Activated CD4-positive, alpha-beta memory T cell treated with anti-CD3 and anti-CD28 coated beads, Interleukin-2, amount 10 ng/mL, durations not matched to agents 7 days and 5 days (primary cell): ENCODE data around the gene CNDP2. TPM values are rescaled to one million over a fixed set of nuclear protein-coding genes. Genes with fewer than 3 reads are reported as not detected.

Experiments
- CTCF ChIA-PET: fragments of 350-600 bp; sonication (Branson Sonifier 250); formaldehyde crosslinking; loops from one replicate; lab custom pipeline; 2021; ENCODE audit warnings: antibody characterized with exemption, inconsistent platforms; lab: Charles Lee
- POLR2A ChIA-PET: fragments of 350-600 bp; sonication (Branson Sonifier 250); formaldehyde crosslinking; loops from one replicate; lab custom pipeline; 2021; ENCODE audit warnings: antibody characterized with exemption; lab: Charles Lee
- DNase-seq: peaks from one replicate; pipeline ENCODE4 v3.0.0-alpha.2; 2020
- H3K27ac Mint-ChIP-seq: one replicate; pipeline ENCODE4 v1.8.0; 2021; ENCODE audit warnings: mild to moderate bottlenecking, mixed read lengths
- H3K27me3 Mint-ChIP-seq: one replicate; pipeline ENCODE4 v1.8.0; 2021; ENCODE audit warnings: mixed read lengths
- H3K36me3 Mint-ChIP-seq: one replicate; pipeline ENCODE4 v1.8.0; 2021; ENCODE audit warnings: low read depth, mixed read lengths
- H3K4me1 Mint-ChIP-seq: one replicate; pipeline ENCODE4 v1.8.0; 2021; ENCODE audit warnings: mixed read lengths
- H3K4me3 Mint-ChIP-seq: one replicate; pipeline ENCODE4 v1.8.0; 2021; ENCODE audit warnings: mild to moderate bottlenecking, mixed read lengths
- H3K9me3 Mint-ChIP-seq: one replicate; pipeline ENCODE4 v1.8.0; 2021; ENCODE audit warnings: mixed read lengths
- total RNA-seq, 2 experiments: library from RNA; stranded (reverse); gene quantifications; one replicate each; pipeline ENCODE4 v1.2.3, GENCODE V29; 2021

CNDP2 gene
- total RNA-seq, 2 experiments from 2014 or later = 141 to 143 TPM

DNA sequence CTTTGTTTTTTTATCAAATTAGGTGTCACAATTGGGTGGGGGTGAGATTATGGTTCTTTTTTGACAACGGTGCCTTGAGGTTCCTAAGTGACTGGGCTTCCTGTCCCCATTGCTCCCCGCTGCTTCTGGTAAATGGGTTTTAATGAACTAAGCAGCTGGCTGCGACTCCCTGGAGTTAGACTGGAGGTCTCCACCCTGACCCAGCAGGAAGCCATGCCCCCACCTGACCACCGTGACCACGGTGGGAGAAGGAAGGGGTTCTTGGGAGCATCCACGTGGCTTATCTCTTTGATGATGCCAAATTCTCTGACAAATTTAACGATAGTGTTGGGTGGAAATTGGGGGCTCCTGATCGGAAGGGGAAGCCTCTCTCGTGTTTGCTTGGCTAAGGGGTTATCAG, 12.2 kb downstream of the CNDP2 start:
- POLR2A ChIA-PET = interaction anchor here (2.8 kb wide), 1 partner anchor 12 kb away, joined by 9 read pairs; the partner anchor contains the start of gene CNDP2
- Mint-ChIP-seq H3K9me3 (no peaks in the 10 kb centered on the region), H3K27me3 (no peaks in the 10 kb centered on the region), H3K27ac (no peak overlapping the region), H3K4me1 (no peaks in the 10 kb centered on the region), H3K36me3 (peaks cover 66% of the 10 kb centered on the region), H3K4me3 (no peak overlapping the region)
- CTCF ChIA-PET = no interaction called here
- no peak for DNase-seq

- Mint-ChIP-seq H3K36me3 (peaks cover 62% of the 10 kb centered on the region), H3K27me3 (no peaks in the 10 kb centered on the region), H3K9me3 (no peaks in the 10 kb centered on the region), H3K4me1 (no peaks in the 10 kb centered on the region), H3K27ac (no peak overlapping the region), H3K4me3 (no peak overlapping the region)
- no peak for DNase-seq
- ChIA-PET CTCF (interaction anchor here (1.2 kb wide), 1 partner anchor 43 kb away, joined by 3 read pairs; no protein-coding TSS in a partner anchor), POLR2A (interaction anchor here (2.8 kb wide), 1 partner anchor 12 kb away, joined by 9 read pairs; the partner anchor contains the start of gene CNDP2)
Measured at GRCh38 chr18:74508821-74509225, 12.7 kb downstream of the CNDP2 start.

DNA sequence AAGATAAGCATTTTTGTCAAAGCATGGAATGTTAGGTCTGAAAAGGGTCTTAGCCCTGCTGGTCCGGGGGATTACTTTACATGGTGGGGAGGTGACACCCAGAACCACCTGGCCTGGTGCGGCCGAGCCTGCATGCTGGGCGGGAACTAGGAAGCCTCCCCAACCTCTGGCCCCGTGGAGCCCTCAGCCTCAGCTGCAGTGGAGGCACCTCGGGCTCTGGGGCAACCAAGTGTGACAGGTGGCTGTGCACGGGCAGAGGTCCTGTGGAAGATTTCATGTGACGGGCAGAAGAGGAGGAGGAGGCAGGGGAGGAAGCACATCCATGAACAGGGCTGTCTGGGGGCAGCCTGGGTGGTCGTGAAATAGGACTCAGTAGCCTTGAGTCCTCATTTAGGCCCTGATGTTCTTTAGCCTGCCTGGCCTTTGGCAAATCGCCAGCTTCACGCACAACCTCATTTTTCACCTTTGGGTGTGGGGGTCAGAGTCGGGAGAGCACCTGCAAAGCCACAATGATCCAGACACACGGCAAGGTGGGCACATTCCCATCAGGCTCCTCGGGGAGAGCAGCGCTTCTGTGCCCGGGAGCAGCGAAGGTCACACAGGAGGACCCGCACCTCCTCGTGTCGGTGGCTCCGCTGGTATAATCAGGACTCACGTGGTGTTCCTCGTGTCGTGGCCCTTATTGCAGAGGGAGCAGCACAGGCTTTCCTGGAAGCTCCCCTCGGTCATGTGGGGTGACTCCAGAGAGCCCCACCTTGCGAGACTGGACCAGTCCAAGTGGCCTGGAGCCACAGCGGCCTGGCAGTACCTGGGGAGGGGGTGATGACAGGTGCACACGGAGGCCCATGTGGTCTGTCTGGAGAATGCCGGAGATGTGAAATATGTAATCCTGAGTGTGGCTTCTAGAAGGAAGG, 13.9 kb downstream of the CNDP2 start:
- CTCF ChIA-PET = interaction anchor here (1.2 kb wide), 1 partner anchor 42 kb away, joined by 3 read pairs; no protein-coding TSS in a partner anchor
- no peak overlapping the region for H3K4me3 Mint-ChIP-seq
- no peak for DNase-seq
- H3K9me3 Mint-ChIP-seq = no peaks in the 10 kb centered on the region
- POLR2A ChIA-PET = interaction anchor here (1.5 kb wide), 1 partner anchor 10 kb away, joined by 5 read pairs; no protein-coding TSS in a partner anchor
- no peak overlapping the region for H3K27ac Mint-ChIP-seq
- no peaks in the 10 kb centered on the region for H3K27me3 Mint-ChIP-seq
- H3K4me1 Mint-ChIP-seq = no peaks in the 10 kb centered on the region
- H3K36me3 Mint-ChIP-seq = peaks cover 64% of the 10 kb centered on the region

DNA sequence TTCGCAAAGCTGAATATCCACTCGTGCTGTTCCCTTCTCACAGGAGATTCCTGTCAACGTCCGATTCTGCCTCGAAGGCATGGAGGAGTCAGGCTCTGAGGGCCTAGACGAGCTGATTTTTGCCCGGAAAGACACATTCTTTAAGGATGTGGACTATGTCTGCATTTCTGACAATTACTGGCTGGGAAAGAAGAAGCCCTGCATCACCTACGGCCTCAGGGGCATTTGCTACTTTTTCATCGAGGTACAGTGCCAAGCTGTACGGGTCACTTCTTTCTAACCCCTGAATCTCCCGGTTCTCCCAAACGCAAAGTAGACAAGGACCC, 14.6 kb downstream of the CNDP2 start:
- peaks cover 60% of the 10 kb centered on the region for H3K36me3 Mint-ChIP-seq
- H3K27ac Mint-ChIP-seq = no peak overlapping the region
- no peaks in the 10 kb centered on the region for H3K4me1 Mint-ChIP-seq
- POLR2A ChIA-PET = interaction anchor here (1.5 kb wide), 1 partner anchor 11 kb away, joined by 5 read pairs; no protein-coding TSS in a partner anchor
- H3K9me3 Mint-ChIP-seq = no peaks in the 10 kb centered on the region
- DNase-seq = no peak
- CTCF ChIA-PET = no interaction called here
- no peak overlapping the region for H3K4me3 Mint-ChIP-seq
- H3K27me3 Mint-ChIP-seq = no peaks in the 10 kb centered on the region

DNA sequence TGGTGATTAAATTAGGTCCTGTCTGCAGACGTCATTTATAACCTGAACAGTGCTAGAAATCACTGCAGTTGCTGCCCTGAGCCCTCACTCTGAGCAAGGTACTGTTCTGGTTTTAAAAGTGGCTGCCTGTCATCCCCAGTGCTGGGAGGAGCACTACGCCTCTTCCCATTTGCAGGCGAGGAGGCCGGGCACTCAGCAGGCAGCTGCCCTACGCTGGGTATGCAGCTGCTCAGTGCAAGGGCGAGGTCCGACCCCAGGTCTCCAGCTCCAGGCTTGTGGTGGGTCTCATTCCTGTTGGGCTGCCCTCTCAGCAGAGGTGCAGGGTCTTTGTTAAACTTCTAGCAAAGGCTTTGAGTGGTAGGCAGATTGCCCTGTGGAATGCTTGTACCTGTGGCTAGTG, 15.7 kb downstream of the CNDP2 start:
- Mint-ChIP-seq H3K4me3 (no peak overlapping the region), H3K27me3 (no peaks in the 10 kb centered on the region), H3K9me3 (no peaks in the 10 kb centered on the region), H3K27ac (no peak overlapping the region), H3K4me1 (no peaks in the 10 kb centered on the region), H3K36me3 (peaks cover 53% of the 10 kb centered on the region)
- ChIA-PET POLR2A (no interaction called here), CTCF (interaction anchor here (1.2 kb wide), 1 partner anchor 18 kb away, joined by 3 read pairs; no protein-coding TSS in a partner anchor)
- DNase-seq = no peak

GRCh38 chr18:74512321-74513053, 16.3 kb downstream of the CNDP2 start:
- no peak for DNase-seq
- CTCF ChIA-PET = interaction anchor here (1.2 kb wide), 1 partner anchor 19 kb away, joined by 3 read pairs; no protein-coding TSS in a partner anchor
- Mint-ChIP-seq H3K4me1 (no peaks in the 10 kb centered on the region), H3K27me3 (no peaks in the 10 kb centered on the region), H3K27ac (no peak overlapping the region), H3K36me3 (peaks cover 50% of the 10 kb centered on the region), H3K4me3 (no peak overlapping the region), H3K9me3 (no peaks in the 10 kb centered on the region)
- POLR2A ChIA-PET = no interaction called here

- CTCF ChIA-PET = no interaction called here
Measured at GRCh38 chr18:74513149-74513882, 17.2 kb downstream of the CNDP2 start.

GRCh38 chr18:74513883-74514205, 17.7 kb downstream of the CNDP2 start:
- Mint-ChIP-seq H3K27ac (no peak overlapping the region), H3K27me3 (no peaks in the 10 kb centered on the region), H3K36me3 (peaks cover 42% of the 10 kb centered on the region), H3K4me3 (no peak overlapping the region), H3K4me1 (no peaks in the 10 kb centered on the region), H3K9me3 (no peaks in the 10 kb centered on the region)
- CTCF ChIA-PET = no interaction called here
- POLR2A ChIA-PET = no interaction called here
- DNase-seq = no peak

More at GRCh38 chr18:74513149-74513882, 17.2 kb downstream of the CNDP2 start:
- Mint-ChIP-seq H3K36me3 (peaks cover 46% of the 10 kb centered on the region), H3K27me3 (no peaks in the 10 kb centered on the region), H3K27ac (no peak overlapping the region), H3K4me3 (no peak overlapping the region), H3K9me3 (no peaks in the 10 kb centered on the region), H3K4me1 (no peaks in the 10 kb centered on the region)
- POLR2A ChIA-PET = no interaction called here
- no peak for DNase-seq

DNA sequence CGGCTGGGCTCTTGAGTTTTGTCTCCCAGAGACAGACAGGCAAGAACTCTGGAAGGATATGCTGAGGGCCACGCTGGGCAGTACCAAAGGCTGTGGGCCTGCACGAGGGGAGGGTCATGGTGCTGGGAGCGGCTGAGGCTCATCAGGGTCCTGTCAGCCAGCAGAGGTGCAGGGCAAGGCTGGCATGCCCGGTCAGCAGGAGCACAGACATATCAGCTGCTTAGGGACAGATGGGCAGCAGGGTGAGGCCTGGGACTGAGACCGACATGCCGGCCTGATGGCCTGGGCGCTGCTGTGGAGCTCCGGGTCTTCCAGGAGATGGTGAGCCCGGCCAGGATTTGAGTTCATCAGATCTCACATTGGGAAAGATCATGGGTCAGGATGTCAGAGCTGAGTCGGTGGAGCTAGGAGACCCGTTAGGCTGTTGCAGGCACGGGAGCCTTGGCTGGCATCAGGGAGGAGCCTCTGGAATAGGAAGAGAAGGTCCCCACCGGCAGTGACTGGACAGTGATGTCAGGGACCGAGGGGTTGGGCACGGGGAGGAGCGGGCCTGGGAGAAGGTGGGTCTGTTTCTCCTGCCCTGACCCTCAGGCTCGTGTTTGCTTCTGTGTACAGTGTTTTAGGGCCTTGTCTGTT, 18.8 kb downstream of the CNDP2 start:
- H3K27me3 Mint-ChIP-seq = no peaks in the 10 kb centered on the region
- ChIA-PET POLR2A (no interaction called here), CTCF (no interaction called here)
- DNase-seq = no peak
- H3K4me1 Mint-ChIP-seq = no peaks in the 10 kb centered on the region
- no peak overlapping the region for H3K27ac Mint-ChIP-seq
- no peaks in the 10 kb centered on the region for H3K9me3 Mint-ChIP-seq
- no peak overlapping the region for H3K4me3 Mint-ChIP-seq
- peaks cover 48% of the 10 kb centered on the region for H3K36me3 Mint-ChIP-seq

DNA sequence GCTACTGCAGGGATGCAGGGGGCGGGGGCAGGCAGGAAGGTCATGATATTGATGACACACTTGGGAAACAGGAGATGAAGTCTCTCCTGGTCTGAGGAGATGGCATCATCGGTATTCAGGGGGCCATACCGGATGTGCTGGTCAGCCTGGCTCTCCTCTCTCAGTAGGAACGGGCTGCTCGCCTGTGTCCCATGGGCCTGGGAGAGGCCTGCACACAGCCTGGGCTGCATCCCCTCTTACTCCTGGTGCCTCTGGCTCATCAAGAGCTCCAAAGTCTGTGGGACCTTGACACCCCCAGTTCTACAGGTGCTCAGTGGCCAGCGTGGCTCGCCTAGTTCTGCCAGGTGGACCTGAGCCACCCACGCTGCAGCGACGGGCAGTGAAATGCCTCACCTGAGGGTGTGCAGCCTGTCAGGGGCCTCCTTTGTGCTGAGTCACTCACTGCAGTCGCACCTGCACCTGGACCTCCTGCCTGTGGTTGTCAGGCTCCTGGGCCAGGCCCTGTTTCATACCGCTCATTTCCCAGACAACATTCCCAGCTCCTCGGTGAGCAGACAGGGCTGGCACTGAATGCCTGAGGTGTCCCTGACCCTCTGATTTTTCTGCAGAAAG, 19.6 kb downstream of the CNDP2 start:
- ChIA-PET CTCF (no interaction called here), POLR2A (no interaction called here)
- Mint-ChIP-seq H3K36me3 (peaks cover 49% of the 10 kb centered on the region), H3K4me1 (no peaks in the 10 kb centered on the region), H3K27ac (no peak overlapping the region), H3K9me3 (no peaks in the 10 kb centered on the region), H3K4me3 (no peak overlapping the region), H3K27me3 (no peaks in the 10 kb centered on the region)
- no peak for DNase-seq

DNA sequence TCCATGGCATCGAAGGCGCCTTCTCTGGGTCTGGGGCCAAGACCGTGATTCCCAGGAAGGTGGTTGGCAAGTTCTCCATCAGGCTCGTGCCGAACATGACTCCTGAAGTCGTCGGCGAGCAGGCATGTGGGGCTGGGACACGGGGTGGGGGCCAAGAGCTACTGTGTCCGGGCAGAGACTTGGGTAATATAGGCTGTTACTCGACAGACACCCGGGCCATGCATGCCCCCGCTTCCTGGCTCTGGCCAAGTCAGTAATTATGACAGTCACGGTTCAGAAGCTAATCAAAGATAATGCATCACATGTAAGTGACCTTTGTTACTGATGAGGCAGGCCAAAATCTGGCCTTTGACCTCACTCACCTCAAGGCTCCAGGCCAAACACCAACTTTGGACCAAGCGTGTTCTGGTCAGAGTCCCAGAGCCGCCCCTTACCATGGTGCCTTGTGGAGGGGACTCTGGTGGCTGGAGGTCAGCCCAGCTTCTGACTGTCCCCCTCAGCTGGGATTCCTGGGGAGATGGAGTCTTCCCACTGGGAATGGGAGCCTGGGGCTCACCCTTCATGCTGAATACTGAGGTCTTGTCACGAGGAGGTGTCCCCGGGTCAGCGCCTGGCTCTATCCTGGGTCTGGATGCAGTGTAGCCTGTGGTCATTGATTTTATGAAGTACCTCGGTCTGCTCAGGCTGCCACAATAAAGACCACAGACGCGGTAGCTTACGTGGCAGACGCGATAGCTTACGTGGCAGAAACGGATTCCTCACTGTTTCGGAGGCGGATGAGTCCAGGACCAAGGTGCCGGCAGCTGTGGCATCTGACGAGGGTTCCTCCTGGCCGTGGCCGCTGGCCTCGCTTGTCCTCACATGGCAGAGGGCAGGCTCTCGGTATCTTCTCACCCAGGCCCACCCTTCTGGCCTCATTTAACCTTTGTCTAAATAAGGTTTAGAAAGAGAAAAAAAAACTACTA, 20.4 kb downstream of the CNDP2 start:
- no peak for DNase-seq
- CTCF ChIA-PET = no interaction called here
- Mint-ChIP-seq H3K4me3 (no peak overlapping the region), H3K4me1 (no peaks in the 10 kb centered on the region), H3K27ac (no peak overlapping the region), H3K27me3 (no peaks in the 10 kb centered on the region), H3K36me3 (peaks cover 50% of the 10 kb centered on the region), H3K9me3 (no peaks in the 10 kb centered on the region)
- POLR2A ChIA-PET = no interaction called here
